Panc1 (cell line): ENCODE results near the gene LHX3. TPM values are rescaled to one million over a fixed set of nuclear protein-coding genes. Genes with fewer than 3 reads are reported as not detected.
A peak's percentile ranks its signal among the peaks of the same experiment; 100 is the strongest.

Experiments
- ATAC-seq: fragments of 200-7000 bp; cut with Tn5 transposase; 2 replicates; pipeline ENCODE4 v1.9.1; 2020; ENCODE audit warnings: mild to moderate bottlenecking, moderate library complexity
- BruUV-seq: library from RNA; stranded (reverse); fragments of 400-500 nt; replicated peaks from 2 replicates; lab custom pipeline; 2021; lab: Mats Ljungman, UMichigan
- CTCF ChIA-PET: fragments of 300-600 bp; sonication (Branson Sonifier 250); formaldehyde crosslinking; loops from one replicate; lab custom pipeline; 2022; ENCODE audit warnings: antibody characterized with exemption; lab: Charles Lee
- POLR2A ChIA-PET: fragments of 300-600 bp; sonication (Branson Sonifier 250); formaldehyde crosslinking; loops from one replicate; lab custom pipeline; 2022; ENCODE audit warnings: antibody characterized with exemption; lab: Charles Lee
- DNase-seq: peaks from one replicate; pipeline ENCODE4 v3.0.0-alpha.2; 2010; ENCODE audit warnings: low read depth, low spot score
- H3K27ac ChIP-seq: 2 replicates; pipeline ENCODE4 v1.5.1; 2011; ENCODE audit warnings: mild to moderate bottlenecking, low read length, inconsistent platforms
- H3K27me3 ChIP-seq: fragments of 200-500 bp; sonication (Bioruptor generic); 2 replicates; pipeline ENCODE4 v1.6.0; 2014; ENCODE audit warnings: low read length, inconsistent platforms; ENCODE audit not compliant: control insufficient read depth, insufficient read depth
- H3K36me3 ChIP-seq: fragments of 200-500 bp; sonication (Bioruptor generic); 2 replicates; pipeline ENCODE4 v1.5.1; 2014; ENCODE audit warnings: inconsistent platforms, mild to moderate bottlenecking, low read length, moderate library complexity; ENCODE audit not compliant: control insufficient read depth, insufficient read depth
- H3K4me1 ChIP-seq: 2 replicates; pipeline ENCODE4 v1.5.1; 2011; ENCODE audit warnings: inconsistent platforms, mild to moderate bottlenecking, low read length, moderate library complexity; ENCODE audit not compliant: control insufficient read depth, insufficient read depth
- H3K4me3 ChIP-seq, 2 experiments: 2 replicates each; pipeline ENCODE4 v1.5.1; 2011 to 2012; ENCODE audit warnings: low read depth in 2 of 2, low read length in 2 of 2, mild to moderate bottlenecking in 2 of 2, inconsistent platforms in 1 of 2, moderate library complexity in 1 of 2
- H3K9me3 ChIP-seq: fragments of 200-500 bp; sonication (Bioruptor generic); 2 replicates; pipeline ENCODE4 v1.5.1; 2014; ENCODE audit warnings: low read depth, mild to moderate bottlenecking, inconsistent platforms, low read length, moderate library complexity; ENCODE audit not compliant: control insufficient read depth, insufficient read depth
- POLR2AphosphoS5 ChIP-seq: IDR thresholded peaks from 2 replicates; pipeline ENCODE4 v1.6.1; 2012; ENCODE audit warnings: mild to moderate bottlenecking, low read depth, low read length, moderate library complexity
- SIN3A ChIP-seq: IDR thresholded peaks from 2 replicates; pipeline ENCODE4 v1.6.1; 2012; ENCODE audit warnings: low read depth, mild to moderate bottlenecking, low read length, moderate library complexity, borderline replicate concordance; ENCODE audit not compliant: insufficient read depth
- TCF7L2 ChIP-seq: IDR thresholded peaks from 2 replicates; pipeline ENCODE4 v1.6.1; 2011; ENCODE audit warnings: mild to moderate bottlenecking, low read depth, low read length, inconsistent platforms
- in situ Hi-C: cut with HindIII; loops from 2 replicates; pipeline ENCODE4 v1.10.0; 2016; ENCODE audit warnings: low sequenced_read_pairs, low pct_unique_long_range_greater_than_20kb
- intact Hi-C: fragments of 100-400 bp; cut with micrococcal nuclease; formaldehyde crosslinking; loops from one replicate; pipeline ENCODE4 v1.10.0; 2022; ENCODE audit not compliant: unreplicated experiment
- total RNA-seq: library from RNA; stranded (reverse); gene quantifications from one replicate; pipeline ENCODE4 v1.2.1, GENCODE V29; 2021; ENCODE audit not compliant: unreplicated experiment
- TF ChIP-seq, protein P1 (sequence below): fragments of 450-650 bp; IDR thresholded peaks from 2 replicates; pipeline ENCODE4 v1.5.1; 2017; ENCODE audit warnings: mild to moderate bottlenecking
- TF ChIP-seq, protein P2 (sequence below), 2 experiments: IDR thresholded peaks; 2 replicates each; pipeline ENCODE4 v1.6.1; 2011 to 2012; ENCODE audit warnings: low read depth in 2 of 2, control low read depth in 1 of 2, low read length in 1 of 2, mild to moderate bottlenecking in 1 of 2, moderate library complexity in 1 of 2; ENCODE audit not compliant: insufficient read depth in 1 of 2

The LHX3 gene
- total RNA-seq, 1 experiment from 2014 or later, result 0.13 TPM

GRCh38 chr9:136152931-136153330 lies 52.0 kb downstream of the LHX3 start:
- Histone ChIP-seq H3K4me3 (no peak overlapping the region), H3K9me3 (no peaks in the 10 kb centered on the region), H3K27ac (no peak overlapping the region), H3K4me1 (no peaks in the 10 kb centered on the region), H3K36me3 (no peaks in the 10 kb centered on the region), H3K27me3 (no peaks in the 10 kb centered on the region)
- no peak for TF ChIP-seq SIN3A
- TF ChIP-seq POLR2AphosphoS5, result no peak
- TF ChIP-seq, protein P1, sequence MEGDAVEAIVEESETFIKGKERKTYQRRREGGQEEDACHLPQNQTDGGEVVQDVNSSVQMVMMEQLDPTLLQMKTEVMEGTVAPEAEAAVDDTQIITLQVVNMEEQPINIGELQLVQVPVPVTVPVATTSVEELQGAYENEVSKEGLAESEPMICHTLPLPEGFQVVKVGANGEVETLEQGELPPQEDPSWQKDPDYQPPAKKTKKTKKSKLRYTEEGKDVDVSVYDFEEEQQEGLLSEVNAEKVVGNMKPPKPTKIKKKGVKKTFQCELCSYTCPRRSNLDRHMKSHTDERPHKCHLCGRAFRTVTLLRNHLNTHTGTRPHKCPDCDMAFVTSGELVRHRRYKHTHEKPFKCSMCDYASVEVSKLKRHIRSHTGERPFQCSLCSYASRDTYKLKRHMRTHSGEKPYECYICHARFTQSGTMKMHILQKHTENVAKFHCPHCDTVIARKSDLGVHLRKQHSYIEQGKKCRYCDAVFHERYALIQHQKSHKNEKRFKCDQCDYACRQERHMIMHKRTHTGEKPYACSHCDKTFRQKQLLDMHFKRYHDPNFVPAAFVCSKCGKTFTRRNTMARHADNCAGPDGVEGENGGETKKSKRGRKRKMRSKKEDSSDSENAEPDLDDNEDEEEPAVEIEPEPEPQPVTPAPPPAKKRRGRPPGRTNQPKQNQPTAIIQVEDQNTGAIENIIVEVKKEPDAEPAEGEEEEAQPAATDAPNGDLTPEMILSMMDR, result no peak
- no peak for TF ChIP-seq TCF7L2
- TF ChIP-seq, protein P2, sequence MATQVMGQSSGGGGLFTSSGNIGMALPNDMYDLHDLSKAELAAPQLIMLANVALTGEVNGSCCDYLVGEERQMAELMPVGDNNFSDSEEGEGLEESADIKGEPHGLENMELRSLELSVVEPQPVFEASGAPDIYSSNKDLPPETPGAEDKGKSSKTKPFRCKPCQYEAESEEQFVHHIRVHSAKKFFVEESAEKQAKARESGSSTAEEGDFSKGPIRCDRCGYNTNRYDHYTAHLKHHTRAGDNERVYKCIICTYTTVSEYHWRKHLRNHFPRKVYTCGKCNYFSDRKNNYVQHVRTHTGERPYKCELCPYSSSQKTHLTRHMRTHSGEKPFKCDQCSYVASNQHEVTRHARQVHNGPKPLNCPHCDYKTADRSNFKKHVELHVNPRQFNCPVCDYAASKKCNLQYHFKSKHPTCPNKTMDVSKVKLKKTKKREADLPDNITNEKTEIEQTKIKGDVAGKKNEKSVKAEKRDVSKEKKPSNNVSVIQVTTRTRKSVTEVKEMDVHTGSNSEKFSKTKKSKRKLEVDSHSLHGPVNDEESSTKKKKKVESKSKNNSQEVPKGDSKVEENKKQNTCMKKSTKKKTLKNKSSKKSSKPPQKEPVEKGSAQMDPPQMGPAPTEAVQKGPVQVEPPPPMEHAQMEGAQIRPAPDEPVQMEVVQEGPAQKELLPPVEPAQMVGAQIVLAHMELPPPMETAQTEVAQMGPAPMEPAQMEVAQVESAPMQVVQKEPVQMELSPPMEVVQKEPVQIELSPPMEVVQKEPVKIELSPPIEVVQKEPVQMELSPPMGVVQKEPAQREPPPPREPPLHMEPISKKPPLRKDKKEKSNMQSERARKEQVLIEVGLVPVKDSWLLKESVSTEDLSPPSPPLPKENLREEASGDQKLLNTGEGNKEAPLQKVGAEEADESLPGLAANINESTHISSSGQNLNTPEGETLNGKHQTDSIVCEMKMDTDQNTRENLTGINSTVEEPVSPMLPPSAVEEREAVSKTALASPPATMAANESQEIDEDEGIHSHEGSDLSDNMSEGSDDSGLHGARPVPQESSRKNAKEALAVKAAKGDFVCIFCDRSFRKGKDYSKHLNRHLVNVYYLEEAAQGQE (IDR thresholded peaks at IDR 0.05; ENCODE audit: insufficient read depth in 1 of 2, low read depth in 2 of 2, low read length in 1 of 2), result no peak
- ATAC-seq (peak; percentile 4; the same call in 1 of the 2 replicates), DNase-seq (no peak)
- CTCF ChIA-PET, result no interaction called here
- no TSS peak for BruUV-seq
- intact Hi-C loops (no loop called here), in situ Hi-C loops (no loop called here)
- POLR2A ChIA-PET, result no interaction called here

- Histone ChIP-seq H3K36me3 (no peaks in the 10 kb centered on the region), H3K4me3 (no peak overlapping the region), H3K9me3 (no peaks in the 10 kb centered on the region), H3K27ac (no peak overlapping the region), H3K27me3 (no peaks in the 10 kb centered on the region), H3K4me1 (no peaks in the 10 kb centered on the region)
- no peak for DNase-seq
- BruUV-seq, result no TSS peak
- POLR2A ChIA-PET, result no interaction called here
- TF ChIP-seq SIN3A (no peak), TCF7L2 (no peak), POLR2AphosphoS5 (no peak)
- TF ChIP-seq, protein P2 (IDR thresholded peaks at IDR 0.05; ENCODE audit: insufficient read depth in 1 of 2, low read depth in 2 of 2, low read length in 1 of 2), result no peak
- TF ChIP-seq, protein P1, result no peak
- in situ Hi-C loops (no loop called here), intact Hi-C loops (no loop called here)
- CTCF ChIA-PET, result no interaction called here
- peak; percentile 36; the same call in 1 of the 2 replicates for ATAC-seq
Observed at GRCh38 chr9:136152543-136152866, 52.4 kb downstream of the LHX3 start.
